GM10847 (cell line): ENCODE measurements around the gene FAM234B.

Experiments used
- POLR2A ChIP-seq: IDR thresholded peaks from 2 replicates; pipeline ENCODE4 v1.6.1; 2011; ENCODE audit not compliant: insufficient read length; ENCODE audit errors: extremely low read depth

The FAM234B gene

GRCh38 chr12:13044002-13044905 is at the start of gene FAM234B:
Gene FAM234B (plus strand): TSS chr12:13044381. CDS start chr12:13044404, 23 bp downstream.
- peak; percentile 17 for TF ChIP-seq POLR2A

GRCh38 chr12:12995088-12995487 is 49.1 kb upstream of the FAM234B start:
- no peak for TF ChIP-seq POLR2A

GRCh38 chr12:12996209-12996608 is 48.0 kb upstream of the FAM234B start:
- TF ChIP-seq POLR2A: no peak

- TF ChIP-seq POLR2A: no peak
Observed at GRCh38 chr12:12997156-12997555, 47.0 kb upstream of the FAM234B start.

GRCh38 chr12:12997734-12998133 is 46.4 kb upstream of the FAM234B start:
- TF ChIP-seq POLR2A: no peak

GRCh38 chr12:12998248-12998647 is 45.9 kb upstream of the FAM234B start:
- no peak for TF ChIP-seq POLR2A

GRCh38 chr12:12999271-12999958 is 44.8 kb upstream of the FAM234B start:
- no peak for TF ChIP-seq POLR2A

- TF ChIP-seq POLR2A: no peak
Observed at GRCh38 chr12:12999959-13000615, 44.1 kb upstream of the FAM234B start, which contains the start of gene HEBP1. Gene HEBP1 (minus strand): TSS chr12:13000265. CDS start chr12:13000114, 151 bp downstream.

- no peak for TF ChIP-seq POLR2A
Observed at GRCh38 chr12:13000616-13000924, 43.6 kb upstream of the FAM234B start.

GRCh38 chr12:13000925-13001774 is 43.0 kb upstream of the FAM234B start:
- no peak for TF ChIP-seq POLR2A

- TF ChIP-seq POLR2A: no peak
Observed at GRCh38 chr12:13001775-13002040, 42.5 kb upstream of the FAM234B start.

GRCh38 chr12:13002301-13003097 is 41.7 kb upstream of the FAM234B start:
- TF ChIP-seq POLR2A: no peak

- TF ChIP-seq POLR2A: no peak
Observed at GRCh38 chr12:13004361-13004760, 39.8 kb upstream of the FAM234B start.

GRCh38 chr12:13004986-13005385 is 39.2 kb upstream of the FAM234B start:
- no peak for TF ChIP-seq POLR2A
